HepG2 (cell line): ENCODE data around the gene SLC26A4. TPM values are rescaled to one million over a fixed set of nuclear protein-coding genes. Genes with fewer than 3 reads are reported as not detected.

Experiments
- AGO2 ChIP-seq: fragments of 200-400 bp; formaldehyde crosslinking; optimal IDR thresholded peaks from 2 replicates; pipeline ENCODE3; 2017; ENCODE audit warnings: mild to moderate bottlenecking, low read depth, low read length, moderate library complexity
- ARNT2 ChIP-seq: sonication (generic); formaldehyde crosslinking; IDR thresholded peaks from 2 replicates; pipeline ENCODE4 v1.8.0; 2022; ENCODE audit warnings: mild to moderate bottlenecking, low read depth, missing genetic modification reagents, moderate library complexity
- ATF6 ChIP-seq: sonication (generic); formaldehyde crosslinking; conservative IDR thresholded peaks from 2 replicates; pipeline ENCODE4 v1.4.0; 2020; ENCODE audit warnings: missing genetic modification reagents
- ATF7-NPFF ChIP-seq: sonication (generic); formaldehyde crosslinking; IDR thresholded peaks from 2 replicates; pipeline ENCODE4 v1.8.1; 2023; ENCODE audit warnings: mild to moderate bottlenecking, low read depth, missing genetic modification reagents, moderate library complexity
- CSRNP2 ChIP-seq: sonication (generic); formaldehyde crosslinking; conservative IDR thresholded peaks from 2 replicates; pipeline ENCODE4 v1.8.0; 2022; ENCODE audit warnings: low read depth, missing genetic modification reagents
- ELF3 ChIP-seq: IDR thresholded peaks from 2 replicates; pipeline ENCODE4 v1.6.1; 2016; ENCODE audit warnings: missing genetic modification reagents, missing compliant biosample characterization
- ERF ChIP-seq: IDR thresholded peaks from 2 replicates; pipeline ENCODE4 v1.6.1; 2018; ENCODE audit warnings: missing biosample characterization, missing genetic modification reagents
- HDAC1 ChIP-seq: sonication (generic); formaldehyde crosslinking; IDR thresholded peaks from 2 replicates; pipeline ENCODE4 v1.5.1; 2020; ENCODE audit warnings: mild to moderate bottlenecking, missing genetic modification reagents
- HHEX ChIP-seq: IDR thresholded peaks from 2 replicates; pipeline ENCODE4 v1.6.1; 2016; ENCODE audit warnings: control low read depth
- IRX3 ChIP-seq: sonication (generic); formaldehyde crosslinking; IDR thresholded peaks from 2 replicates; pipeline ENCODE4 v1.8.1; 2023; ENCODE audit warnings: mild to moderate bottlenecking, low read depth, missing genetic modification reagents, borderline replicate concordance
- KLF6 ChIP-seq: IDR thresholded peaks from 2 replicates; pipeline ENCODE4 v1.8.0; 2016; ENCODE audit warnings: missing biosample characterization, missing genetic modification reagents
- MED13 ChIP-seq: sonication (generic); formaldehyde crosslinking; IDR thresholded peaks from 2 replicates; pipeline ENCODE4 v1.5.0; 2020; ENCODE audit warnings: missing genetic modification reagents
- THYN1 ChIP-seq: sonication (generic); formaldehyde crosslinking; IDR thresholded peaks from 2 replicates; pipeline ENCODE4 v1.8.1; 2023; ENCODE audit warnings: low read depth, mild to moderate bottlenecking, moderate library complexity, missing genetic modification reagents, borderline replicate concordance
- TRIM22 ChIP-seq: fragments of 450-650 bp; IDR thresholded peaks from 2 replicates; pipeline ENCODE4 v1.6.1; 2017
- ZC3H13 ChIP-seq: sonication (generic); formaldehyde crosslinking; IDR thresholded peaks from 2 replicates; pipeline ENCODE4 v1.8.1; 2023; ENCODE audit warnings: mild to moderate bottlenecking, missing genetic modification reagents, moderate library complexity
- ZMYM2 ChIP-seq: sonication (generic); formaldehyde crosslinking; IDR thresholded peaks from 2 replicates; pipeline ENCODE4 v1.8.0; 2022; ENCODE audit warnings: mild to moderate bottlenecking, missing genetic modification reagents
- ZNF317 ChIP-seq: sonication (generic); formaldehyde crosslinking; IDR thresholded peaks from 2 replicates; pipeline ENCODE4 v1.5.0; 2020; ENCODE audit warnings: mild to moderate bottlenecking, missing genetic modification reagents
- ZNF337 ChIP-seq: sonication (generic); formaldehyde crosslinking; IDR thresholded peaks from 2 replicates; pipeline ENCODE4 v1.5.1; 2020; ENCODE audit warnings: missing genetic modification reagents, low read depth, mild to moderate bottlenecking, borderline replicate concordance
- ZNF772 ChIP-seq: sonication (generic); formaldehyde crosslinking; IDR thresholded peaks from 2 replicates; pipeline ENCODE4 v1.5.0; 2020; ENCODE audit warnings: mild to moderate bottlenecking, missing genetic modification reagents
- ZNF883 ChIP-seq: sonication (generic); formaldehyde crosslinking; IDR thresholded peaks from 2 replicates; pipeline ENCODE4 v1.5.1; 2020; ENCODE audit warnings: mild to moderate bottlenecking, missing genetic modification reagents; ENCODE audit errors: not compliant biosample characterization
- ZSCAN25 ChIP-seq: sonication (generic); formaldehyde crosslinking; IDR thresholded peaks from 2 replicates; pipeline ENCODE4 v1.8.0; 2022; ENCODE audit warnings: mild to moderate bottlenecking, missing genetic modification reagents
- polyA plus RNA-seq, 8 experiments: library from polyadenylated mRNA; depleted of rRNA in 3 of 8; stranded (reverse) in 7 of 8; unstranded in 1 of 8; fragments of >200 nt; fragmentation: Illumina TruSeq in 4 of 8; extraction: Trizol in 4 of 8; gene quantifications; 2 replicates each; pipeline versions ENCODE4 v1.2.1 to v1.2.3, GENCODE V29; 2011 to 2016; ENCODE audit warnings: low read depth in 4 of 8, missing spikeins in 1 of 8, mixed read lengths in 1 of 8; ENCODE audit not compliant: insufficient read depth in 1 of 8
- total RNA-seq, 5 experiments: library from RNA; depleted of rRNA; stranded (reverse); fragments of >200 nt; fragmentation: Illumina TruSeq; extraction: Trizol; gene quantifications; 2 replicates each; pipeline ENCODE4 v1.2.3, GENCODE V29; 2016; ENCODE audit warnings: low read depth in 1 of 5
- TF ChIP-seq, protein P1 (sequence below): sonication (generic); formaldehyde crosslinking; IDR thresholded peaks from 2 replicates; pipeline ENCODE4 v1.5.0; 2020; ENCODE audit warnings: missing genetic modification reagents
- TF ChIP-seq, protein P2 (sequence below): sonication (generic); formaldehyde crosslinking; IDR thresholded peaks from 2 replicates; pipeline ENCODE4 v1.5.0; 2020; ENCODE audit warnings: mild to moderate bottlenecking, missing genetic modification reagents

SLC26A4 gene
- total and polyA plus RNA-seq, 2 of the 13 experiments (the other 11 are each of a cell fraction or from before 2014, with no cell fraction given): 0.08 to 0.11 TPM

- TF ChIP-seq MED13 (CRISPR knock-in tag): 0 out of 2 replicates have a peak, but pooled peaks have one; percentile 36
- no peak for TF ChIP-seq HHEX (CRISPR knock-in tag)
- peak; percentile 63; the same call in 1 of the 2 replicates for TF ChIP-seq ATF7-NPFF (CRISPR knock-in tag)
- no peak for TF ChIP-seq ZNF337 (CRISPR knock-in tag)
- no peak for TF ChIP-seq ZMYM2
- peak; percentile 70 for TF ChIP-seq ZNF883 (CRISPR knock-in tag)
- peak; percentile 48; the same call in 1 of the 2 replicates for TF ChIP-seq IRX3 (CRISPR knock-in tag)
- 0 out of 2 replicates have a peak, but pooled peaks have one; percentile 41 for TF ChIP-seq ATF6
- no peak for TF ChIP-seq ZSCAN25 (CRISPR knock-in tag)
- TF ChIP-seq THYN1 (CRISPR knock-in tag): no peak
- TF ChIP-seq ZC3H13 (CRISPR knock-in tag): no peak
- TF ChIP-seq, protein P1, sequence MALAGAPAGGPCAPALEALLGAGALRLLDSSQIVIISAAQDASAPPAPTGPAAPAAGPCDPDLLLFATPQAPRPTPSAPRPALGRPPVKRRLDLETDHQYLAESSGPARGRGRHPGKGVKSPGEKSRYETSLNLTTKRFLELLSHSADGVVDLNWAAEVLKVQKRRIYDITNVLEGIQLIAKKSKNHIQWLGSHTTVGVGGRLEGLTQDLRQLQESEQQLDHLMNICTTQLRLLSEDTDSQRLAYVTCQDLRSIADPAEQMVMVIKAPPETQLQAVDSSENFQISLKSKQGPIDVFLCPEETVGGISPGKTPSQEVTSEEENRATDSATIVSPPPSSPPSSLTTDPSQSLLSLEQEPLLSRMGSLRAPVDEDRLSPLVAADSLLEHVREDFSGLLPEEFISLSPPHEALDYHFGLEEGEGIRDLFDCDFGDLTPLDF: no peak; the same call in 1 of the 2 replicates
- peak; percentile 72 for TF ChIP-seq ZNF772
- peak; percentile 63 for TF ChIP-seq ELF3
- 0 out of 2 replicates have a peak, but pooled peaks have one; percentile 27 for TF ChIP-seq ERF
- TF ChIP-seq AGO2: peak; percentile 58
- 0 out of 2 replicates have a peak, but pooled peaks have one; percentile 5 for TF ChIP-seq ZNF317 (CRISPR knock-in tag)
- TF ChIP-seq ARNT2 (CRISPR knock-in tag): peak; percentile 87
- TF ChIP-seq TRIM22: no peak
- peak; percentile 69 for TF ChIP-seq HDAC1 (CRISPR knock-in tag)
- peak; percentile 21 for TF ChIP-seq KLF6 (CRISPR knock-in tag)
- TF ChIP-seq CSRNP2 (CRISPR knock-in tag): no peak
- TF ChIP-seq, protein P2, sequence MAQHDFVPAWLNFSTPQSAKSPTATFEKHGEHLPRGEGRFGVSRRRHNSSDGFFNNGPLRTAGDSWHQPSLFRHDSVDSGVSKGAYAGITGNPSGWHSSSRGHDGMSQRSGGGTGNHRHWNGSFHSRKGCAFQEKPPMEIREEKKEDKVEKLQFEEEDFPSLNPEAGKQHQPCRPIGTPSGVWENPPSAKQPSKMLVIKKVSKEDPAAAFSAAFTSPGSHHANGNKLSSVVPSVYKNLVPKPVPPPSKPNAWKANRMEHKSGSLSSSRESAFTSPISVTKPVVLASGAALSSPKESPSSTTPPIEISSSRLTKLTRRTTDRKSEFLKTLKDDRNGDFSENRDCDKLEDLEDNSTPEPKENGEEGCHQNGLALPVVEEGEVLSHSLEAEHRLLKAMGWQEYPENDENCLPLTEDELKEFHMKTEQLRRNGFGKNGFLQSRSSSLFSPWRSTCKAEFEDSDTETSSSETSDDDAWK (CRISPR knock-in tag): no peak
Observed at GRCh38 chr7:107743567-107744344, 83.1 kb downstream of the SLC26A4 start, which contains the start of gene CBLL1 (continued).
